ENCODE data around the gene TRAPPC3L.
"Not testable (repeated sequence)": the region's sequence is repeated elsewhere in the genome, so short reads cannot be mapped to it uniquely, and the experiment has no call there.

TRAPPC3L gene

DNA sequence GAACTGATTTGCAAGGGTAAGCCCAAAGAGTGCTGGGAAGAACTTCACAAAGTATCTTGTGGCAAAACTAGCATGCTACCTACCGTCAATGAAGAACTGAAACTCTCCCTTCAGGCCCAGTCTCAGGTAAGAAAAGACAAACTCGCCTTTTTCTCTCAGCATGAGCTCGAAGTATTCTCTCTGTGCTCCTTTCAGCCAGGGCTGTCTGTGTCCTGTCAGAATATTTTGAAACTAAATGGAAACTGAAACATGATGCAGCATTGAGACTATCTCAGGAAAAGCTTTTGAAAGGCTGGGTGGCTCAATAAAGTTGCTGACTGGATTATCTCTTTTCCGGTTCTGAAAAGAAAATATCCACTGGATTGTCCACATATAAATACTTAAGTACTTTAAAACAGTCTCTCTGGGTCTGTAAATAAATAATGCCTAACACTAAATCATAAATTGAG is 33.3 kb downstream of the TRAPPC3L start:
- no peak for DNase-seq

DNA sequence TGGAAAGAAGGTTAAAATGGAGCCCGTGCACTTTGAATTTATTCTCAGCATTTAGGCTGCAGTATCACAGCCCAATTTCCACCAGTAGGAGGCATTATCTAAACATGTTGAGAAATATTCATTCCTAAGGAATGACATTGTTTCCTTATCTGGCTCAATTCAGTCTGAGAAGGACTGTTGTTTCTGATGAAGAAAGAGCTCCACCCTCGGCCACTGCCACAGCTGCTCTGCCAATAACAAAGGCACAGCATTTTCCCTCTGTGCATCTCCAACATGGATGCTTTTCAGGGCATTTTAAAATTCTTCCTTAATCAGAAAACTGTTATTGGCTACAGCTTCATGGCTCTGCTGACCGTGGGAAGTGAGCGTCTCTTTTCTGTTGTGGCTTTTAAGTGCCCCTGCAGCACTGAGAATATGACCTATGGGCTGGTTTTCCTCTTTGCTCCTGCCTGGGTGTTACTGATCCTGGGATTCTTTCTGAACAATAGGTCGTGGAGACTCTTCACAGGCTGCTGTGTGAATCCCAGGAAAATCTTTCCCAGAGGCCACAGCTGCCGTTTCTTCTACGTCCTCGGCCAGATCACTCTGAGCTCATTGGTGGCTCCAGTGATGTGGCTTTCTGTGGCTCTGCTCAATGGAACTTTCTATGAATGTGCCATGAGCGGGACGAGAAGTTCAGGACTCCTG is 33.9 kb downstream of the TRAPPC3L start, which contains the start of gene CALHM5:
Gene CALHM5, plus strand, starts transcription at position 216 of the 687 bp plus-strand sequence. Its CDS starts 58 bp downstream, at position 274.
- DNase-seq: no peak

DNA sequence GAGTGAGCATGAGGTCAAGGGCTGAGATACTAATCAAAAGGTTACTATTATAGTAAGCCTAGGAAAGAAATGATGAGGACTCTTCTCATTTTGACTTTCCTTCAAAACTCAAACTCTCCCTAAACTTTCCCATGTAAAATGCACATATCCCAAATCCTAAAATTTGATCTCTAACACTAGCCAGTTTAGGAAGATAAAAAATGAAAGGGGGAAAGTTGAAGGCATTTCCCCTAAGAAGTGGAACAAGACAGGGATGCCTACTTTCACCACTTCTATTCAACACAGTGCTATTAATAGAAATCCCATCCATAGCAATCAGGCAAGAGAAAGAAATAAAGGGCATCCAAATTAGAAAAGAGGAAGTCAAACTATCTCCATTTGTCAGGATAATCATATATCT is 37.0 kb downstream of the TRAPPC3L start:
- DNase-seq: no peak

DNA sequence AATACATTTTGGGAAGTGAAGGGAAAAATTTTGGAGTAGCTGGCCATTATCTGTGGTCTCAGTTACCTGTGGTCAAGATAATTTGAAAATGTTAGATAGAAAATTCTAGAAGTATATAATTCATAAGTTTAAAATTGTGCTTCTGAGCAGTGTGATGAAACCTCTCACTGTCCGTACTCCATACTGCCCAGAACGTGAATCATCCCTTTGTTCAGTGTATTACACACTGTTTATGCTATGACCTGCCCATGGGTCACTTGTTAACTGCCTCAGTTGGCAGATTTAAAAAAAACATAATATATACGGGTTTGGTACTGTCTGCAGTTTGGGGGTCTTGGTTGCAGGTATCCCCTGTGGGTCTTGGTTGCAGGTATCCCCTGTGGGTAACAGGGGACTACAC is 38.2 kb downstream of the TRAPPC3L start:
- no peak for DNase-seq

DNA sequence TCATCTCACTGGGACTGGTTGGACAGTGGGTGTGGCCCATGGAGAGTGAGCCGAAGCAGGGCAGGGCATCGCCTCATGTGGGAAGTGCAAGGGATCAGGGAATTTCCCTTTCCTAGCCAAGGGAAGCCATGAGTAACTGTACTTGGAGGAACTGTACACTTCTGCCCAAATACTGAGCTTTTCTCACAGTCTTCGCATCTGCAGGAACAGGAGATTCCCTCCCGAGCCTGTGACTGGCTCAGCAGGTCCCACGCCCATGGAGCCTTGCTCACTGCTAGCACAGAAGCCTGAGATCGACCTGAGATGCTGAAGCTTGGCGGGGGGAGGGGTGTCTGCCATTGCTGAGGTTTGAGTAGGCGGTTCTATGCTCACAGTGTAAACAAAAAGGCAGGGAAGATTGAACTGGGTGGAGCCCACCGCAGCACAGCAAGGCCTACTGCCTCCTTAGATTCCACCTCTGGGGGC is 44.5 kb downstream of the TRAPPC3L start:
- DNase-seq: no peak

DNA sequence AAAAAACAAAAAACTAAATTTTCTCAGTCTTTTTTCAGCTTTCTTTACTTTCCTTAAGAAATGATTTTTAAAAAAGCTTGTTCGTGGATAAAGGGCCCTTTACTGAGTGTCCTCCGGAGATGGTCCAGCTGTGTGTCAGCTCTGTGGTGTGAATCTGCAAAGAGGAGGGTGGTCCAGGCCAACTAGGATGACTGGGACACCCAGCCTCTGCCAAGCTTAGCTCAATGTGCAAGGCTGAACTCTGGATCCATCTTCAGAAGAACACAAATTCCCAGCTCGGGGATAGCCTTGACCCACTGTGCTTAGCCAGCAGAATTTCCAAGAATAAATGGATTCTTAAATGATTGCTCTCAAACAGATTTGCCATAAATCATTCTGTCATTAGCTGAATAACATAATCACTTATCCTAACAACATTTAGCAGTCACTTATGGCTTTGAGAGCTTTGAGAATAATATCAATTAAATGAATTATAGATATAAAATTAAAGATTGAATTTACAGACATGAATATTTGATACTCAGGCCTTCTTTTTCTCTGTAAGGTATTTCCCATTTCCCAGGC is 48.3 kb downstream of the TRAPPC3L start:
- DNase-seq: no peak

GRCh38 chr6:116495161-116495560 is 50.3 kb downstream of the TRAPPC3L start:
- not testable (repeated sequence) for DNase-seq

GRCh38 chr6:116492331-116493067 is 53.0 kb downstream of the TRAPPC3L start:
- DNase-seq: no peak

GRCh38 chr6:116491610-116492330 is 53.7 kb downstream of the TRAPPC3L start:
- no peak for DNase-seq

DNA sequence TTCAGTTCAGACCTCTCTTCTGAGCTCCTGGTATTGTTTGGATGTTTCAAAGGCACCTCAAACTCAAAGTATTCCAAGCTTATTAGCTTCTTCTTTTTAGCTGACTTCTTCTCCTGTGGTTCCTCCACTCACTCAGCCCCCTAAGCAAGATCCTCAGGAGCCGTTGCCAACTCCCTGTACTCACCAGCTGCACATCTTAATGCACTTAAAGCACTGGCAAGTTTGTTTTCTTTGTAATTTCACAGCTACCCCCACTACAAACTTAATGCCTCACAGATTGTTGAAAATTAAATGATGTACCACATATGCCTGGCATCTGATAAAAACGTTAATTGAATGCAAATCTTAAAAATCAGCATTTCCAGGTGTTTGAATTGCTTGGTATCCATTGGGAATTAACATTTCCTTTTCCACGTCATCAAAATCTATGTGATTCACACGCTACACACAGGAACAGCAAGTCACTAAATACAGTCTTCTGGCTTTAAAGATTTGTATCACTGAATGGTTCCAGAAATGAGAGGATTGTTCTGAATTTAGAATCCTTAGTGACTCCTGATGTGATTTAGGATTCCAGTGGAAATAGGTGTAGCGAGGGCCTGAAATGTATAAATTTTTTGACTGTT is 59.8 kb downstream of the TRAPPC3L start:
- no peak for DNase-seq

GRCh38 chr6:116483616-116484015 is 61.9 kb downstream of the TRAPPC3L start:
- DNase-seq: no peak

DNA sequence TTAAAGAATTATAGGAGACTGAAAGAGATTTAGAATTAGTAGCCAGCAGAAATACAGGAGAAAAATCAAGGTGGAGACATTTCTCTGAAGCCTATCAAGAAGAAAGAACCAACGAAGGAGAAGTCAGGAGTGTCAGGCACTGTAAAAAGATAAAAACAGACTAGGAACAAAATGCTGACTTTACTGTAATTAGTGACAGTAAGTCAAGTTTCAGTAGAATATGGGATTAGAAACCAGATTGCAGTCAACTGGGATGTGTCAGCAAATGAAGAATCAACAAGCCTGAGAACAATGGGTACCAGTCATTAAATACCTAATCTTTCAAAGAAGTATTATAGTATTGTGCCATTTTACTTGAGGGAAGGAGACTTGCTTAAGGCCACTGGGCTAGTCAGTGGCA is 62.7 kb downstream of the TRAPPC3L start:
- no peak for DNase-seq

- no peak for DNase-seq
These were observed 69.3 kb downstream of the TRAPPC3L start for GRCh38 chr6:116476002-116476678.

GRCh38 chr6:116475141-116475540 is 70.3 kb downstream of the TRAPPC3L start:
- DNase-seq: no peak

DNA sequence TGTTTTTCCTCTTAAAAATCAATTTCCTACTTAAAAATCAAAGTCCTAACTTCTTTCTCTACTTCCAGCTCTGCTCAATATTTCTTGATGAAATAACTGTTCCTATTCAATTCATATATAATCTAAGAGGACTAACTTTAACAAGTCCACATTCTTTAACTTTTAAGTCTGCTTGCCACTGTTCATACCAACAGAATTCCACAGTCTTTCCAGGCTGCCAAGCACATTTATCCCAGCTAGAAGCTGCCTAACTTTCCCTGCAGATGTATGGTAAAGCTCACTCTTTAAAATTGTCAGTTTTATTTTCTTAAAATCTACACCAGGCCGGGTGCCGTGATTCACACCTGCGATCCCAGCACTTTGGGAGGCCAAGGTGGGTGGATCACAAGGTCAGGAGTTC is 72.8 kb downstream of the TRAPPC3L start:
- DNase-seq: no peak

- no peak for DNase-seq
These were observed 74.0 kb downstream of the TRAPPC3L start for GRCh38 chr6:116471531-116471930.

DNA sequence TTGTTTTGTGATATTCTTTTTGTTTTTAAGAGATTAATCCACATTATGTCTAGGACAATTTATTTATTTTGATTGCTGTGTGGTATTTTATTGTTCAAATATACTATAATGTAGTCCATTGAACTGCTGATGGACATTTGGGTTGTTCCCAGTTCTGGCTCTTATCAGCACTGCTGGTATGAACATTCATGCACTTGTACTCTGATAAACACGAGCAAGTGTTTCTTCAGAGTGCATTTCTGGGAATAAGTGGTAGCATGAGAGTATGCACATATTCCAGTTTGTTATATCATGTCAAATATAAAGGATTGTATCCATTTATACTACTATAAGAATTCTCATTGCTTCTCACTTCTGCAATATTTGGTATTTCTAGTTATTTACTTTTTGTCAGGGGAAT is 77.2 kb downstream of the TRAPPC3L start:
- DNase-seq: no peak

DNA sequence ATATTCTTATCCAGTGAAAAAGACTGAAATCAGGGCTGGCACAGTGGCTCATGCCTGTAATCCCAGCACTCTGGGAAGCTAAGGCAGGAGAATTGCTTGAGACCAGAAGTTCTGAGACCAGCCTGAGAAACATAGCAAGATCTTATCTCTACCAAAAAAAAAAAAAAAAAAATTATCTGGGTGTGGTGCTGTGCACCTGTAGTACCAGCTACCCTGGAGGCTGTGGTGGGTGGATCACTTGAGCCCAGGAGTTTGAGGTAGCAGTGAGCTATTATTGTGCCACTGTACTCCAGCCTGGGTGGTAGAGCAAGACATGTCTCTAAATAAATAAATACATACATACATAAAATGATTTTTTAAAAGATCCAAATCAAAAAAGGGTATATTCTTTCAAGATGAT is 78.0 kb downstream of the TRAPPC3L start:
- no peak for DNase-seq

- DNase-seq: no peak
These were observed 78.4 kb downstream of the TRAPPC3L start for GRCh38 chr6:116467096-116467495.

DNA sequence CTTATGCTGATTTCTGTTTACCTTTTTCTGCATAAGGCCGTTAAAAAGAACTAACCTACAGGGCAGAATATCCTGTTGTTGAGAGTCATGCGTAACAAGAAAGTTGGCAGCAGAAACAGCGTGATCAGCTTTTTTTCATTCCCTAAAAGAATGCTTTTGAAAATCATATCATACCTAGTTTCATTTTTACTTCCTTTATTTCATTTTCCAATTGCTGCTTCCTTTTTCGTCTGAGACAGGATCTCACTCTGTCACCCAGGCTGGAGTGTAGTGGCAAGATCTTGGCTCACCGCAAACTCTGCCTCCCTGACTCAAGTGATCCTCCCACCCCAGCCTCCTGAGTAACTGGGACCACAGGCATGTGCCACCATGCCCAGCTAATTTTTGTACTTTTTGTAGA is 80.2 kb downstream of the TRAPPC3L start:
- no peak for DNase-seq

DNA sequence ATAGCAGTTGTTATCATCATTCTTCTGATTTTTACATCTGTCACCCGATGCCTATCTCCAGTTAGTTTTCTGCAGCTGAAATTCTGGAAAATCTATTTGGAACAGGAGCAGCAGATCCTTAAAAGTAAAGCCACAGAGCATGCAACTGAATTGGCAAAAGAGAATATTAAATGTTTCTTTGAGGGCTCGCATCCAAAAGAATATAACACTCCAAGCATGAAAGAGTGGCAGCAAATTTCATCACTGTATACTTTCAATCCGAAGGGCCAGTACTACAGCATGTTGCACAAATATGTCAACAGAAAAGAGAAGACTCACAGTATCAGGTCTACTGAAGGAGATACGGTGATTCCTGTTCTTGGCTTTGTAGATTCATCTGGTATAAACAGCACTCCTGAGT is 82.2 kb downstream of the TRAPPC3L start:
- DNase-seq: no peak

All from activated CD4-positive, alpha-beta T cell treated with anti-CD3 and anti-CD28 coated beads, Interleukin-2, amount 50 U/mL, for 48 hours (primary cell).